HL-60/S4 treated with phorbol 12-myristate 13-acetate at 8.2 ng/mL for 4 days and 3 days (cell line): ENCODE results near the gene MEIOB.
"Not testable (repeated sequence)": the region's sequence is repeated elsewhere in the genome, so short reads cannot be mapped to it uniquely, and the experiment has no call there.

Experiments used
- in situ Hi-C: fragments of 300-500 bp; cut with MboI; formaldehyde crosslinking; loops from 2 replicates; pipeline ENCODE4 v1.15.0; 2022; ENCODE audit warnings: low sequenced_read_pairs

MEIOB gene

GRCh38 chr16:1908184-1908583 lies 36.2 kb upstream of the MEIOB start:
- in situ Hi-C loops: no loop called here

DNA sequence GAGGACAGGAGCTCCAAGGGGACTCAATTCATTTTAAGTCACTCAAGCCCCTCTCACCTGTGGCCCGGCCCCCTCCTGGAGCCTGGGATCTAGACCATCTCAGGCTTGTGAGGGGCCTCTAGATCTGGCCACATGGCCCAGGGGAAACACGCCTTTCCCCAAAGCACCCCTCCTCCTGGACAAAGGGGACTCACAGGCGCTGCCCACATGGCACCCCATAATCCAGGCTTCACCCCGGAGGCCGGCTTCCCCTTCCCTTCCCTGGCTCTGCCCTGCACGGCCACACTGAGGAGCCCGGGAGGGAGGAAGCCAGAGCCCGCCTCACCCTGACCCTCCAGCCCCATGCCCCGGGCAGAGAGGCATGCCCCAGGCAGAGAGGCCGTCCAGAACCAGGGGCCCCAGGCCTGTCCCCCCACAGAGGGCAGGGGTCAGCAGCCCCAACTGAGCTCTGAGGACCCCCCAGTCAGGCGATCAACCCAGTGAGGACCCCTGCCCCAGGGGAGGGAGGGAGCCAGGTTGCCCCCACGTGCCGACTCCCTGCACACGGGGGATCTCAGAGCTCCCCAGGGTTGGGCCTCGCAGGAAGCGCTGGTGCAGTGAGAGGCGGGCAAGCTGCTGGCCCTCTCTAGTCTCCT lies 35.4 kb upstream of the MEIOB start:
- in situ Hi-C loops: no loop called here

DNA sequence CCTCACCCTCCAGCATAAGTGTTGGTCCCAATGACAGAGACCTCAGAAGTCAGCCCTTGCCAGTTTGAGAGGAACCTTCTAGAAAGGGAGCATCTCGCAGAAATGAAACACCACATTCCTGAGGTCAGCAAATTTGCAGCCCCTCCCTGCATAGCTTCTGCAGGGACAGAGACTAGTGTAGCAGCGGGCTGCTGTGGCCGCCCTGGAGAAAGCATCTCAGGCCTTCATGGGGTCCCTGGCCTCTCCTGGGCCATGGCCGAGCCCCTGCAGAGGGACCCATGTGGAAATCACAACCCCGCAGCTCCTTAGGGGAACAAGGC lies 34.8 kb upstream of the MEIOB start:
- in situ Hi-C loops: no loop called here

DNA sequence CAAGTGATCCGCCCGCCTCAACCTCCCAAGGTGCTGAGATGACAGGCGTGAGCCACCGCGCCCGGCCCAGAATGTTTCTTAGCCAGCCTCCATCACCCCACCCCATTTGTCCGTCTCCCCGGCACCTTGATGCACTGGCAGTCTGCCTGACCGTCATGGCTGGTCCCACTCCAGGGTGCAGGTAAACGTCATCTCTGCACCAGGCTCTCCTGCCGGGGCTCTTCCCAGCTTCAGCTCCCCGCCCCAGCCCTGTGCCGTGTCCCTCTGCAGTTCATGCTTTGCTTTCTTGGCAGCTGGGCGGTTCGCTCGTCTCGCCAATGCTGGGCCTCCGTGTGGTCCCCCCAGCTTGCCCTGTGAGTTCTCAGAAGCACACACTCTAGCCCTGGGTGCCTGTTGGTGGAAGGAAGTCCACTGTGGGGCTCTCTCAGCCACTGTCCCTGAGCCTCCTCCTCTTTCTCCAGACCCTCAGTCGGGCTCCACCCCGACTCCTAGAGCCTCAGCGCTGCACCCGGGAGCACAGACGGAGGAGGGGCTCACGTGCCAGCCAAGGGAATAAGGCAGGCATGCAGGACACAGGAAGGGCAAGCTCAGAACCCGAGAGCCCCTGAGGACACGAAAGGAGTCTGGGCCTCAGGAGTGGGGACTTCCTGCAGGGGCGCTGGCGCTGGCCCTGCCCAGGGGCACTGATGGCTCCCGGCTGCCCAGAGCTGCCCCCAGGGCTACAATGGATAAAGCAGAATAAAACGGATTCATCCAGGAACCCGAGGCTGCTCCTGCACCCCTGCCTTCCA lies 34.3 kb upstream of the MEIOB start:
- in situ Hi-C loops: no loop called here

DNA sequence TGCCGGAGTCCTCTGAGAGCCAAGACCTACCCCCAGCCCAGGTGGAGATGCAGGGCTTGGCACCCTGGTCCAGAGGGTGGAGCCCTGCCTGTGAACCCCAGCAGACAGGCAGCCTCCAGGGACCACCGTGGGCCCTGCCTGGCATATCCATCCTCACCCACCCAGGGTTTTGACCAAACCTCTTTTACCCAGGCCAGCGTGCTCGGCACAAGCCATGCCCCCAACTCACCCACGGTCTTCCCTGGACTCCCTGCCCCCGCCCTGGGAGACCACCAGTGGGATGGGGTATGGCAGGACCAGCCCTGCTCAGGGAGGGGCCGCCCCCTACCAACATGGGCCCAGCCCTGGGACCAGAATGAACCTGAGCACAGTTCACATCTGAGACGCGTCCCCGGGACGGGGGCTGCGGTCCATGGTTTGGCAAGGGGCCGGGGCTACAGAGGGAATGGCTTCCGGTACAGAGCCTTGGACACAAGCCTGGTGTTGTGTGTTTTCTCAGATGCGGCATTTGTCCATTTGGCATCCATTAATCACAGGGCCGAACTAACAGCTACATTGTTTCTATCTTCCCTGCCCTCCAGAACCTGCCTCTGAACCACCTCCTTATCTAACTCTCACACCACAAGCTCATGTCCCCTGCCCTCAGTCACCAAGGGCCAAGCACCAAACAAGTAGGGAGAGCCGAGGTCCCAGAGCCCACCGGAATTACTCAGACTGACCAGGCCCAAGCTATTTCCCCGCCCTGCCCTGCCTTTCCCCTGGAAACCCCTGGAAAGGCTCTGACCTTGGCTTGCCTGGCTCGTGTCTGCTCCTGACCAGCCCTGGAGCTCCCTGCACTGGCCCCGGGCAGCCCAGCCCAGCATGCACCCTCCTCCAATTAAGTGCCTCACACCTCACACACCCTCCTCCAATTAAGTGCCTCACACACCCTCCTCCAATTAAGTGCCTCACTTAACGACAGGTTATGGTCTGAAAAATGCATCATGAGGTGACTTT lies 32.2 kb upstream of the MEIOB start:
- in situ Hi-C loops: no loop called here

- in situ Hi-C loops: no loop called here
These were observed 31.2 kb upstream of the MEIOB start for GRCh38 chr16:1903220-1903574.

DNA sequence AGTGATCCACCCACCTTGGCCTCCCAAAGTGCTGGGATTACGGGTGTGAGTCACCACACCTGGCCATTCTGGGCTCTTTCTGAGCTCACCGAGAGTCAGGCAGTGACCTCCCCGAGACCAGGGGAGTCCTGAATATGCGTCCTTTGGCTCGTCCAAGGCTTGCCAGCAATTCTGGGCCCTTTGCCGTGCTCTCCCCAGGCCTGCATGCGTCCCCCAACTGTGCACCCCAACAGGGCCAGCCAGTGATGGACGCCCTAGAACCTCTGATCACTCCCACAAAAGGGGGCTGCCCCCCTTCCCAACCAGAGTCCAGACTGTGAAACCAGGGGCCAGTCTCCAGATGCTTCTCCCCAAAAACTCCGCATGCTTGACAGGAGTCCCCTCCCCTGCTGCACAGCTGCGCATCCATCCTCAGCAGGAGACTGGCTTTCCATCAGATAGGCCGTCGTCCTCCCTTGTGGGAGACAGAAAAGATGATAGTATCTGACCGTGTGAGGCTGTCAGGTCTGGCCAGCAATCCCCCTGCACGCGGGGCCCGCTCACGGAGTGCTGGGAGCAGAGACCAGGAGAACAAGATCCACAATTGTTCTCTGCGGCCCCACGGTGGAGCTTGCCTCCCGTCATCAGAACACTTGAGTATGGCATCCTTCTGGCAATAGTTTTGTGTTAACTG lies 30.7 kb upstream of the MEIOB start:
- in situ Hi-C loops: no loop called here

DNA sequence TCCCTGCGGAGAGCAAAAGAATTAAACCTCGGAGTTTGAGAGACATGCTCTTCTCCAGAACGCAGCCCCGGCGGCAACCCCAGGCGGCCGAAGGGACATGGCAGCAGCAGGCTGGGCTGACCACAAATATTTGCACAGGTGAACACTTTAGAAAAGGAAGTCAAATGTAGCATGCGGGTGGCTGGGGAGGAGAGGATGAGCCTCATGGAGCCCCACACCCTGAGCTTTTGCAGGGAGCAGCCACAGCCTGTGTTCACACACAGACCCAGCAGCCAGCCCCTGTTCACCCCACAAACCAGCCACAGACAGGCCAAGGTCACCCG lies 28.4 kb upstream of the MEIOB start:
- in situ Hi-C loops: no loop called here

GRCh38 chr16:1899641-1900451 lies 27.9 kb upstream of the MEIOB start:
- in situ Hi-C loops: no loop called here

DNA sequence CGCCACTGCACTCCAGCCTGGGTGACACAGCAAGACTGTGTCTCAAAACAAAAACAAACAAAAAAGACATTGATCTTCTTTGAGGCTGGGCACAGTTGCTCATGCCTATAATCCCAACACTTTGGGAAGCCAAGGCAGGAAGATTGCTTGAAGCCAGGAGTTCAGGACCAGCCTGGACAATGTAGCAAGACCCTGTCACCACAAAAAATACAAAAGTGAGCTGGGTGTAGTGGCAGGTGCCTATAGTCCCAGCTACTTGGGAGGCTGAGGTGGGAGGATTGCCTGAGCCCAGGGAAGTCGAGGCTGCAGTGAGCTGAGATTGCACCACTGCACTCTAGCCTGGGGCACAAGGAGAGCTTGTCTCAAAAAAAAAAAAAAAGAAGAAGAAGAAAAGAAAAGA lies 25.7 kb upstream of the MEIOB start:
- in situ Hi-C loops: not testable (repeated sequence)

- in situ Hi-C loops: no loop called here
These were observed 24.1 kb upstream of the MEIOB start for GRCh38 chr16:1895949-1896675.

GRCh38 chr16:1895068-1895467 lies 23.1 kb upstream of the MEIOB start:
- in situ Hi-C loops: no loop called here

GRCh38 chr16:1890708-1891050 lies 18.7 kb upstream of the MEIOB start:
- in situ Hi-C loops: no loop called here

GRCh38 chr16:1890024-1890707 lies 18.2 kb upstream of the MEIOB start:
- in situ Hi-C loops: no loop called here

DNA sequence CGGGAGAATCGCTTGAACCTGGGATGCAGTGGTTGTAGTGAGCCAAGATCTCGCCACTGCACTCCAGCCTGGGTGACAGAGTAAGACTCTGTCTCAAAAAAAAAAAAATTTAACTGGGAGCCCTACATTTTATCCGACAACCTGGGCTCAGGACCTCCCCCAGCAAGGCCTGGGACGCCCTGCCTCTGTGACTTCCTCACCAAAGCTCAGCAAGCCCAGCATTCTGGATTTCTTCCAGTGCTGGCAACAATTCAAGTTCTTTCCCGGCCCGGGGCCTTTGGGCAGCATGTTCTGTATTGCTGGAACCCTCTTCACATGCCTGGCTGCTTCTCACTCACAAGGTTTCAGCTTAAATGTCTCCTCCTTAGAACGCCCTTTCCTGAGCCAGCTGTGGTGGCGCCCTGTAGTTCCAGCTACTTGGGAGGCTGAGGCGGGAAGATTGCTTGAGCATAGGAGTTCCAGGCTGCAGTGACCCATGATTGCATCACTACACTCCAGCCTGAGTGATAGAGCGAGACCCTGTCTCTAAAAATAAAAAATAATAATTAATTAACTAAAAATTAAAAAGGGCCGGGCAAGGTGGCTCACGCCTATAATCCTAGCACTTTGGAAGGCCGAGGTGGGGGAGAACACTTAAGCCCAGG lies 15.9 kb upstream of the MEIOB start:
- in situ Hi-C loops: no loop called here

GRCh38 chr16:1884889-1885288 lies 12.9 kb upstream of the MEIOB start:
- in situ Hi-C loops: no loop called here

- in situ Hi-C loops: no loop called here
These were observed 12.3 kb upstream of the MEIOB start for GRCh38 chr16:1884155-1884760.

DNA sequence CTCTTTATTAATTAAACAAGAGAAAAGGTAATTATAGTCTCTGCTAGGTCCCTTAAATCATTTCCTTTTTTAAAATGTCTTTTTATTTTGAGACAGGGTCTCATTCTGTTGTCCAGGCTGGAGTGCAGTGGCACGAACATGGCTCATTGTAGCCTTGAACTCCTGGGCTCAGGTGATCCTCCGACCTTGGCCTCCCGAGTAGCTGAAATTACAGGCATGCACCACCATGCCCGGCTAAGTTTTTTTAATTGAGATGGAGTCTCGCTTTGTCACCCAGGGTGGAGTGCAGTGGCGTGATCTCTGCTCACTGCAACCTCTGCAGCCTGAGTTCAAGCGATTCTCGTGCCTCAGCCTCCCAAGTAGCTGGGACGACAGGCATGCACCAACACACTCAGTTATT lies 9.2 kb upstream of the MEIOB start:
- in situ Hi-C loops: not testable (repeated sequence)
